Natural killer cell (primary cell): ENCODE results near the gene ADRM1. TPM values are rescaled to one million over a fixed set of nuclear protein-coding genes. Genes with fewer than 3 reads are reported as not detected.

Experiments
- ATAC-seq, 3 donors: fragments of 150-1000 bp in 2 of 3; fragments of 200-7000 bp in 1 of 3; cut with Tn5 transposase; 1 replicate in 1 of 3; 2 replicates in 2 of 3; pipeline ENCODE4 v1.10.0; 2021; ENCODE audit warnings: mild to moderate bottlenecking in 2 of 3, moderate library complexity in 2 of 3
- DNase-seq, 2 donors: peaks; one replicate each; pipeline versions ENCODE4 v3.0.0 to v3.0.0-alpha.2; 2013 to 2021; ENCODE audit warnings: mixed read lengths in 1 of 2
- H3K27ac ChIP-seq: one replicate; pipeline ENCODE4 v1.5.1; 2013; ENCODE audit warnings: mild to moderate bottlenecking, low read length
- H3K27me3 ChIP-seq: one replicate; pipeline ENCODE4 v1.6.1; 2013; ENCODE audit warnings: low read length; ENCODE audit not compliant: control insufficient read depth, insufficient read depth
- H3K36me3 ChIP-seq: one replicate; pipeline ENCODE4 v1.6.1; 2013; ENCODE audit warnings: low read length; ENCODE audit not compliant: control insufficient read depth, insufficient read depth
- H3K4me1 ChIP-seq: one replicate; pipeline ENCODE4 v1.6.1; 2013; ENCODE audit warnings: low read length; ENCODE audit not compliant: control insufficient read depth, insufficient read depth
- H3K4me3 ChIP-seq: one replicate; pipeline ENCODE4 v1.5.1; 2013; ENCODE audit warnings: low read length
- H3K9me3 ChIP-seq: one replicate; pipeline ENCODE4 v1.6.1; 2013; ENCODE audit warnings: low read length; ENCODE audit not compliant: control insufficient read depth, insufficient read depth
- H3K27ac Mint-ChIP-seq, 2 donors: one replicate each; pipeline ENCODE4 v1.8.0; 2022; ENCODE audit warnings: mild to moderate bottlenecking in 2 of 2, mixed read lengths in 2 of 2, moderate library complexity in 1 of 2
- H3K27me3 Mint-ChIP-seq, 2 donors: one replicate each; pipeline ENCODE4 v1.8.0; 2022; ENCODE audit warnings: low read depth in 2 of 2, mixed read lengths in 2 of 2
- H3K36me3 Mint-ChIP-seq: one replicate; pipeline ENCODE4 v1.8.0; 2022; ENCODE audit warnings: mixed read lengths
- H3K4me1 Mint-ChIP-seq, 2 donors: one replicate each; pipeline ENCODE4 v1.8.0; 2022; ENCODE audit warnings: mixed read lengths in 2 of 2
- H3K4me3 Mint-ChIP-seq: one replicate; pipeline ENCODE4 v1.8.0; 2022; ENCODE audit warnings: mild to moderate bottlenecking, moderate library complexity, mixed read lengths
- H3K9me3 Mint-ChIP-seq, 2 donors: one replicate each; pipeline ENCODE4 v1.8.0; 2022; ENCODE audit warnings: mixed read lengths in 2 of 2
- CTCF ChIP-seq: fragments of 200-600 bp; IDR thresholded peaks from one replicate; pipeline ENCODE4 v1.8.0; 2022; ENCODE audit warnings: antibody characterized with exemption
- WGBS: methylation state at CpG from one replicate; pipeline ENCODE4 v1.1.7; 2013; ENCODE audit warnings: missing lambda C conversion rate; ENCODE audit not compliant: insufficient coverage; 5-methylcytosine and 5-hydroxymethylcytosine counted together
- intact Hi-C: fragments of 100-400 bp; cut with micrococcal nuclease; formaldehyde crosslinking; loops from one replicate; pipeline ENCODE4 v1.14.2; 2022
- total RNA-seq, 4 donors: library from RNA; stranded (reverse); fragments of 120-200 nt in 1 of 4; gene quantifications; one replicate each; pipeline versions ENCODE4 v1.2.3 to v1.2.4, GENCODE V29; 2013 to 2022

The ADRM1 gene
- total RNA-seq, 3 donors from 2014 or later (not counting 1 experiment from before 2014, with no cell fraction given): 81.4 to 88.4 (median 84.6) TPM

GRCh38 chr20:62321521-62321948, 18.7 kb downstream of the ADRM1 start:
- Mint-ChIP-seq H3K4me3 (no peak overlapping the region), H3K9me3 (no peaks in the 10 kb centered on the region), H3K36me3 (no peaks in the 10 kb centered on the region), H3K27me3 (no peaks in the 10 kb centered on the region), H3K27ac (no peak overlapping the region), H3K4me1 (peaks cover 0 to 6% of the 10 kb centered on the region in 2 donors)
- peak in 1 of 2 donors; percentile 30 for DNase-seq
- 95% methylated on average over 6 of the region's 7 CpGs for WGBS
- no peaks in the 10 kb centered on the region for H3K9me3 ChIP-seq
- ATAC-seq: peak; percentile 36 to 73 (median 59)
- H3K36me3 ChIP-seq: no peaks in the 10 kb centered on the region
- no peaks in the 10 kb centered on the region for H3K4me1 ChIP-seq
- no peak for TF ChIP-seq CTCF
- H3K27ac ChIP-seq: no peak overlapping the region
- intact Hi-C loops: no loop called here
- no peak overlapping the region for H3K4me3 ChIP-seq
- no peaks in the 10 kb centered on the region for H3K27me3 ChIP-seq

GRCh38 chr20:62321975-62322374, 19.2 kb downstream of the ADRM1 start:
- 95% methylated on average over 16 of the region's 16 CpGs for WGBS
- Mint-ChIP-seq H3K4me1 (peaks cover 0 to 6% of the 10 kb centered on the region in 2 donors), H3K27me3 (no peaks in the 10 kb centered on the region), H3K9me3 (no peaks in the 10 kb centered on the region), H3K4me3 (no peak overlapping the region), H3K36me3 (no peaks in the 10 kb centered on the region), H3K27ac (no peak overlapping the region)
- Histone ChIP-seq H3K9me3 (no peaks in the 10 kb centered on the region), H3K36me3 (no peaks in the 10 kb centered on the region), H3K4me1 (no peaks in the 10 kb centered on the region), H3K4me3 (no peak overlapping the region), H3K27me3 (no peaks in the 10 kb centered on the region), H3K27ac (no peak overlapping the region)
- no peak for ATAC-seq
- TF ChIP-seq CTCF: no peak
- intact Hi-C loops: no loop called here
- no peak for DNase-seq

GRCh38 chr20:62322492-62323041, 19.8 kb downstream of the ADRM1 start:
- Mint-ChIP-seq H3K27me3 (no peaks in the 10 kb centered on the region), H3K36me3 (no peaks in the 10 kb centered on the region), H3K4me1 (peaks cover 0 to 6% of the 10 kb centered on the region in 2 donors), H3K9me3 (no peaks in the 10 kb centered on the region), H3K27ac (no peak overlapping the region), H3K4me3 (no peak overlapping the region)
- Histone ChIP-seq H3K9me3 (no peaks in the 10 kb centered on the region), H3K36me3 (no peaks in the 10 kb centered on the region), H3K27ac (no peak overlapping the region), H3K4me3 (no peak overlapping the region), H3K27me3 (no peaks in the 10 kb centered on the region), H3K4me1 (no peaks in the 10 kb centered on the region)
- no peak for TF ChIP-seq CTCF
- ATAC-seq (no peak), DNase-seq (no peak)
- intact Hi-C loops: no loop called here
- 91% methylated on average over 15 of the region's 16 CpGs for WGBS
